ENCODE results near the gene STK33.

The STK33 gene

DNA sequence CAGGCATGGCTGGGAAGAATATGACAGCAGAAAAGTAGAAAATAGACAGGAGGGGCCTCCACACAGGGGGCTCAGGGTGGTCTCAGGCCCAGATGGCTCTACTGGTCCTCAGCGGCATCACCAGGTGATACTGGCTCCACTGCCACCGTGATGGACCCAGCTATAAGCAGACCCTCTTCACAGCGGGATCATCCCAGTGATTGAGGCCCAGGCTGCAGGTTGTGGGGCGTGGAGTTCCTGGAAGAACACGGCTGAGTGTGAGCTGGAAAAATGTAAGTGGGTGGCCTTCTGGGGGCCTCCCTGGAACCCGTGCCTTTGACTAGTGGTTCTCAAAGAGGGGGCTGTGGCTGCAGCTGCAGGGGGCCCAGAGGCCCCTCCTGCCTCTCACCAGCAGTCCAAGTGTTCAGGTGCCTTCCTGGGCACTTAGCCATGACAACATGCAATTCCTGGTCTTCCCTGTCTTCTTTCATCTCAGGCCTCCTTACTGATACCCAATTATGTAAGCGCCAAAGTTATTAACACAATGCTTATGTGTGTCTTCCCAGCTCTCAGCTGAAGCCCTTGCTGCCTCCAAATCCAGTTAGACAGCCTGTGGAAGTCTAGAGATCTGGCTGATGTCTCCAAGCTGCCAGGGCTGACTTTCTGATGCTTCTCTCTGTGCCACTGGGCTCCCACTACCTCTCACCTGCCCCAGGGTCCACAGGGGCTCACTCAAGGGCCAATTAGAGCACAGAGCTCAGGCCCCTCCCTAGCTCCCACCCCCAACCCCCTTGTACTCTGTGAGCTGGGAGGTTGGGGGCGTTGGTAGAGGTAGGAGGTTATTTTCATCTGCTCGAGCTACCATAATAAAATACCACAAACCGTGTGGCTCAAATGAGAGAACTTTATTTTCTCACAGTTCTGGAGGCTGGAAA lies 220.3 kb downstream of the STK33 start:
- DNase-seq (ENCODE audit: low read depth in 2 of 2): no peak

DNA sequence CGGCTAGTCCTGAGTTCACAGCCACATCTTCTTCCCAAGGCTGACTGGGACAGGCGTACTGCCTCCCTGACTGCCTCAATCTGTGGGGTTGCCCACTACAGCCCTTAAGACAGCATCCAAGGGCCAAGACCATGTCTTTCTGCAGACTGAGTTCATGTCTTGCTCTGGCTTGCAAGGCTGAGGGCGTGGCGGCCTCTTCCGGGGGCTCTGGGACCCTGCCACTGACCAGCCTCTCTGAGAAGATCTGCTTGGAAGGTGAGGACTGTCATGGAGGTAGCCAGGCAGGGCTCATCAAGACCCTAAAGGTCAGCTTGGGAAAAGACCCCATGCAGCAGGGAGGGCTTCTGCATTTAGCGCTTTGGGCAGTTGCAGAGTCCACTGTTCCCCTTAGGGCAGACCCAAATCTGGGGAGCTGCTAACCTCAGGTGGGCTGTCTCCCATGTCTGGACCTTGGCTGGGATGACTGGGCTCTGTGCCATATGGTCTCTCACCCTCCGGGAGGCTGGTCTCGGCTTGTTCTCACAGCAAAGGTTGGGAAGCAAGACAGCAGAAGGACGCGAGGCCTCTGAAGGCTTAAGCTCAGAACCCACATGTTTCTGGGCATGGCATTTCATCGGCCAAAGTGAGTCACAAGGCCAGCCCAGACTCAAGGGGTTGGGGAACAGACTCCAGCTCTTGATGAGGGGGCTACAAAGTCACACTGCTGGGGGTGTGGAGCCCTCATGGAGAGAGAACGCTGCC lies 221.2 kb downstream of the STK33 start:
- DNase-seq (ENCODE audit: low read depth in 2 of 2): no peak

DNA sequence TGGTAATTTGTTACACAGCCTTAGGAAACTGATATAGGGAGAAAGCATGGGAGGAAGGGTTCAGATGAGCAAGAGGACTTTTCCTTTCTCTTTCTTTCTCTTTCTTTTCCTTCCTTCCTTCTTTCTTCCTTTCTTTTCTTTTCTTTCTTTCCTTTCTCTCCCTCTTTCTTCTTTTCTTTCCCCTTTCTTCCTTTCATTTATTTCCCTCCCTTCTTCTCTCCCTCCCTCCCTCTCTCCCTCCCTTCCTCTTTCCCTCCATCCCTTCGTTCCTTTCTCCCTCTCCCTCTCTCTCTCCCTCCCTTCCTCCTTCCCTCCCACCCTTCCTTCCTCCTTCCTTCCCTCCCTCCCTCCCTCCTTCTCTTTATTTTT lies 222.5 kb downstream of the STK33 start:
- DNase-seq (ENCODE audit: low read depth in 2 of 2): no peak

- DNase-seq (ENCODE audit: low read depth in 2 of 2): no peak
Observed at GRCh38 chr11:8370812-8371515, 223.1 kb downstream of the STK33 start.

DNA sequence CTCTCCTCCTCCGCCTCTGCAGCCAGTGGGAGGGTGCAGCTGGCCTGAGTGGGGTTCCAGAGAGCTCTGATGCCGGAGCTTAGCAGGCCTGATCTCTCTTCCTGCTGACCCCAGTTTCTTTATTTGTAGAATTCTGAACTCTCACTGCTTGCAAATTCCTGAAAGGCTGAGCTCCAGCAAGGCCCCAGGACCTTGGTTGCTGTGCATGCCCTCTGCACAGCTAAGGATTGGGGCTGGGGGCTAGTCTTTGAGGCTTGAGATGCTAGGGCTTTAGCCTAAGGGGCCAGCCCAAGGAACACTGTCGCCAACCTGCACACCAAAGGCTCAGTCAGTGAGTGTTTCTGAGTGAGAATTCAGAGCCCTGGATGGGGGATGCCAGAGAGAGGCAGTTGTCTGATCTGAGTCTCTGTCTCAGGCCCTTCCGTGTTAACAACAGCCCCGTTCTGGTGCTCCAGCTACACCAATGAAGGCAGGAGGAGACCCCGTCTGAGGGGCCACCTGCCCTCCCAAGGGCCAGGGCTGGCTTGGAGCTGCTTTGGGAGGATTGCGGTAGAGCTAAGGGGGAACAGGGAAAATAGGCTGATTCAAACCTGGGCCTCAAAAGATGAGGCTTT lies 224.3 kb downstream of the STK33 start:
- no peak for DNase-seq (ENCODE audit: low read depth in 2 of 2)

- no peak for DNase-seq (ENCODE audit: low read depth in 2 of 2)
Observed at GRCh38 chr11:8368772-8369171, 225.3 kb downstream of the STK33 start.

DNA sequence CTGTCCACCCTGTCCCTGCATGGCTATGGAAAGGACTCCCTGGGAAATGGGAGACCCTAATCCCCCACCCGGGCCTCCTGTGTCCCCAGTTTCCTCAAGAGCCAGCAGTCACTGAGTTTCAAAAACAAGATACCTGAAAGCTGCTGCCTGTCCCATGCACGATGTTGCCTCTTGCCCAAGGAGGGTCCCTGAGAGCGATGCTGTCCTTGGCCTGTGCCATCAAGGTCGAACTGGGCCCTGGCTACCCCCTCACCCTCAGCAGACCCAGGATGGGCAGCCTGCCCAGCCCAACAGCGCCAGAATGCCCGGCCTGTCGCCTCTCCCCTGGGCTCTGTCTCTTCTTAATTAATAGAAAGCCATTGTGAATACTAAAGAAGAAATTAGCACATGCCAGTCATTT lies 225.8 kb downstream of the STK33 start:
- DNase-seq (ENCODE audit: low read depth in 2 of 2): no peak

DNA sequence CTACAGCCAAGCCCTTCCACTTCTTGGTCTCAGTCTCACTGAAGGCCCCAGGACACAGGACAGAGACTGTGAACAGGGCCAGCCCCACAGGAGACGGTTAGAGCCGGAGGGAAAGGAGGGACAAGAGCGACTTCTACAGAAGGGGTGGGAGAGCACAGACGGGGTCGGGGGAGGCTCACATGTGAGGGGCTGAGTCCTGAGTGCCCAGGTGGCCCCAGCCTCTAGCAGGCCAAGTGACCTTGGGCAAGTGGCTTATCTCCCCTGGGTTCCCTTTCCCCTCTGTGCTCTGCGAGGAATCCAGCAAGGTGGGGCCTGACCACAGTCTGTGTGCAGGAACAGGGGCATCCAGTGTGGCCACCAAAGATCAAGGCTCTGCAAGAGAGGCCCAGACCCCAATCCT lies 227.7 kb downstream of the STK33 start:
- no peak for DNase-seq (ENCODE audit: low read depth in 2 of 2)

DNA sequence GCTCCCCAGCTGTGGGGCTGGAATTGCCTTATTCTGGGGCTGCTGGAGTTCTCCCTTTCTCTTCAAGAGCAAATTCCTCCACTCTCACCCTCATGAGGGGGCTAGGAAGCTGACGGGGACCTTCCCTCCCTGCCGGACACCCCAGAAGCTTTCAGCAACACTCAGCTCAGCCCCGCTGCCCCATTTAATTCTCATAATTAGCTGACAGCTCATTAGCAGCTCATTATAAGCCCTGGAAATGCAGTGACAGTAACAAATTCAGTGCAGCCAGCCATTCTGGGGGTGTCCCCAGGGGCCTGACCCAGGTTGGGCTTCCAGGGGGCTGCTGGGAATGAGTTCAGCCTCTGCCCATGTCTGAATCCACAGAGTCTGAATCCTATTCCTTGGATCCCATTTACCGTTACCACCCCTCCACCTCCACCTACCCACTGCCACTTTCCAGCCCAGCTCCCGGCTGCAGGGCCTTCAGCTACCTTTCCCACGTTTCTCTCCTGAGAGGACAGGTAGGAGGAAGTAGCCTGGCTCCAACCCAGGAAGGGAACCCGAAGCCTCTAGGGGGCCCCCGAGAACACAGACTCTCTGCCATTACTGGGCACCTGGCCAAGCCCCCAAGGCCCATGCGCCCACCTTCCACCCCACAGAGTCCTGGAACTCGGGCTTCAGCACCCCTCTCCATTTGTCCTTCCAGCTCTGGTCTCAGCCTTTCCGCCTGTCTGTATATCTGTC lies 228.6 kb downstream of the STK33 start:
- no peak for DNase-seq (ENCODE audit: low read depth in 2 of 2)

DNA sequence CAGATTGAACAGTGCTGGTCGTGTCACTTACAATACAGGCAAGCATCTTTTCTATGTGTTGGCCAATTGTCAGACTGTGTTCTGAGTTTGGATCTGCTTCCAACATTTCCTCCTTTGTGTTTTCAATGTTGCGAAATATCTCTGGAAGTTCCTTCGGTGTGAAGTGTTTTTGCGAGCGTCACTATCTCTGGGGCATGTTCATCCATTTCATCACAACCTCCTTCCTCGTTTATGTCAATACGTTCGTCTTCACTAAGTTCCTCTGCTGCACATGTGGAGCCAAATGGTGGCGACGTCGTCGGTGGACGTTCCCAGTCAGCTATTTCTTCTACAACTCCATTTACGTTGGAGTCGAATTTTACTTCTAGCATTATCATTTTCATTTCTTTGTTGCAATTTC lies 230.1 kb downstream of the STK33 start:
- no peak for DNase-seq (ENCODE audit: low read depth in 2 of 2)

DNA sequence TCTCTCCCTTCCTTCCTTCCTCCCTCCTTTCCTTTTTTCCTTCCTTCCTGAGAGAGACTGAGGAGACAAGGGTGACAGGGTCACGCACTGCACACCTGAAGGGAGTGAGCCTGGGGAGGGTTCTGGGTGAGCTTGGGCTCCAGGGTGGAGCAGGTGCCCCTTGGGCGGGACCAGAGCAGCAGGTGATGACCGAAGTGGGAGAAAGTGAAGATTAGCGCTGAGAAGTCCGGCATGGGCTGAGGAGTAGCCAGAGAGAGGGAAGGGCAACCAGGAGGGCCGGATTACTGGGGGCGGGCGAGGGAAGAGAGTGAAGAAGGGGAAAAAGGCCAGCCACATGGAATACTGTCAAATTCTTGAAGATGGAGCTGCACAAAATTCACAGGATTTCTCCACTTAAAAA lies 231.1 kb downstream of the STK33 start:
- DNase-seq (ENCODE audit: low read depth in 2 of 2): no peak

DNA sequence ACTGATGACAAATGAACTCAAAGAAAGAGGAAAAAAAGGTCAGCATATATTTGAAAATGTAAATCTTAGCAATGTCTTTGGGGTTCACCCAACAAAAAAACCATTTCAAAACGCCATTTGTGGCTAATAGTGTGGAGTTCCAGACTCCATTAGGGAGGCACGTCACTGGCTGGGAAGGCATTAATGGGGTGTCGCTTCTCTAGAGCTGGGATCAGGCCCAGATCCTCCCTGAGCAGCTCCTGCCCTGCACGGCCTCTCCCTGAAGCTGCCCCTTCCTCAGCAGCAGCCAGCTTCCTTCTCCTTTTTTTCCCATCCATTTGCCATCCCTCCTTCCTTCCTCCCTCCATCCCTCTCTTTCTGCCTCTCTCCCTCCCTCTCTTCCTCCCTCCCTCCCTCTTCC lies 231.5 kb downstream of the STK33 start:
- DNase-seq (ENCODE audit: low read depth in 2 of 2): no peak

DNA sequence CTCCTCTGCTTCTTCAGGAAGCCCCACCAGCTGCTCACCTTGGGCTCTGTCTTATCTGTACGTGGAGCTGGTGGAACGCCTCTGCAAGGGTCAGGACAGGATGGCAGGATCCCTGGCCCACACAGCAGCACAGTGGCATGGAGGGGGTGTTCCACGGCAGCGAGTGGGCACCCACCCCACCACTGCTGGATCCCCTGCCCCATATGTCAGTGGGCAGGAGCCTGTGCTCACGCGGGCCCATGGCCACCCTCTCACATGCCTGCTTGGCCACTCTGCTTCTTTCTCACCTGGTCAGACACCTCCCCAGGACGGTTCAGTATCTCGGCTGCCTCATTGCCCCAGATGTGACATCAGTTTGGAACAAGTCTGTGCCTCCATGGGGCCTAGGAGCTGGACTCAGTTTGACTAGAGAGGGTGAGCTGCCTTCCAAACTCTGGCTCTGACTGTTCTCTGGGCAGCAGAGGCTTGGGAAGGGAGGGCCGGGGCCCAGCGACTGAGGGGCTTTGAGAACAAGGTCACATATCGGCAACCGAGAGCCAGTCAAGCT lies 232.3 kb downstream of the STK33 start:
- DNase-seq (ENCODE audit: low read depth in 2 of 2): no peak

- DNase-seq (ENCODE audit: low read depth in 2 of 2): no peak
Observed at GRCh38 chr11:8361206-8361605, 232.8 kb downstream of the STK33 start.

DNA sequence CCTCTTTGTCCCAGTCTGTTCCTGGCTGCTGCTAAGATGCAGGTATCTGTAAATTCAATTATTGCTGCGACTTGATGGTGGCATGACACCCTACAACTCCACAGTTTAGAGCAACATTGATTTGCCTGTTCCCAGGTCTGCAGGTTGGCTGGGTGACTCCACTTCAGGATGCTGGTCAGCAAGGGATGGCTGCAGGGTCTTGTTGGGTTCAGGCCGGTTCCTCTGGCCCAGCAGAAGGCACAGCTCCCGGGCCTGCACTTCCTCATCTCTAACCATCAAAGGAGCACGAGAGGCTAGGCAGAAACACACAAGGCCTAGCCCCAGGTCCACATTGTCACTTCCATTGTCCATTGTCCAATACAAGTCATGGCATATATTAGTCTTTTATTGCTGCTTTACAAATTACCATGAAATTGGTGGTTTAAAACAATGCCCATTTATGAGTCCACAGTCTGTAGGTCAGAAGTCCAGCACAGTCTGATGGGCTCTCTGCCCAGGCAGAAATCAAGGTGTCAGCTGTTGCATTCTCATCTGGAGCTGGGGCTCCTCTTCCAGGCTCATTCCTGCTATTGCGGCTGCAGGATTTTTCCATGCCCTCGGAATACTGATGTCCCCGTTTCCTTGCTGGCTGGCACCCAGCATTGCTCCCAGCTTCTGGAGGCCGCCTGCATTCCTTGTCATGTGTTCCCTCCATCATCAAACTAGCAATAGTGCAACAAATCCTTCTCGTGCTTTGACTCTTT lies 233.8 kb downstream of the STK33 start:
- DNase-seq (ENCODE audit: low read depth in 2 of 2): no peak

DNA sequence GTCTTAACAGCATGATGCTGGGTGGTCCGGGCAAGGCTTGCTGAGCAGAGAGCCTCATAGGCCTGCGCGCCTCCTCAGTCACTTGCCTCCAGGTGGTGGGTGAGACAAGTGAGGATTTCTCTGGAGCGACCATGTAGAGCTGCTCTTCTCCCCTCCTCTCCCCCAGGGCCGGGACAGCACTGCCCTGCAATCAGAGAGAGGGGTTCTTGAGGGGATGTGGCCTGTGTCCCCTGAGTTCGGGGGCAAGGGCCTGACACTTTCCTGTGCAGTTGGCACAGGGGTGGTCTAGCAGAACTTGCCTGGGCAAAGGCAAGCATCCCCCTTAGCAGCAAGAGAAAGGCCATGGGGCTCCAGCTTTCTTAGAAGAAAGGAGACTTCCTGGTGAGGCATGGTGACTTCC lies 234.5 kb downstream of the STK33 start:
- DNase-seq (ENCODE audit: low read depth in 2 of 2): no peak

- no peak for DNase-seq (ENCODE audit: low read depth in 2 of 2)
Observed at GRCh38 chr11:8357891-8358566, 236.0 kb downstream of the STK33 start.

GRCh38 chr11:8357505-8357888 lies 236.5 kb downstream of the STK33 start:
- no peak for DNase-seq (ENCODE audit: low read depth in 2 of 2)

- no peak for DNase-seq (ENCODE audit: low read depth in 2 of 2)
Observed at GRCh38 chr11:8356721-8357504, 237.1 kb downstream of the STK33 start.
